HG03280 (cell line): ENCODE results near the gene ALKBH6.
A peak's percentile ranks its signal among the peaks of the same experiment; 100 is the strongest.
"Not testable (repeated sequence)": the region's sequence is repeated elsewhere in the genome, so short reads cannot be mapped to it uniquely, and the experiment has no call there.

ENCODE experiments used
- ATAC-seq: cut with Tn5 transposase; IDR thresholded peaks from one replicate; pipeline ENCODE4 v1.9.1; 2021; ENCODE audit warnings: mild to moderate bottlenecking, moderate library complexity; ENCODE audit not compliant: unreplicated experiment

Gene ALKBH6

DNA sequence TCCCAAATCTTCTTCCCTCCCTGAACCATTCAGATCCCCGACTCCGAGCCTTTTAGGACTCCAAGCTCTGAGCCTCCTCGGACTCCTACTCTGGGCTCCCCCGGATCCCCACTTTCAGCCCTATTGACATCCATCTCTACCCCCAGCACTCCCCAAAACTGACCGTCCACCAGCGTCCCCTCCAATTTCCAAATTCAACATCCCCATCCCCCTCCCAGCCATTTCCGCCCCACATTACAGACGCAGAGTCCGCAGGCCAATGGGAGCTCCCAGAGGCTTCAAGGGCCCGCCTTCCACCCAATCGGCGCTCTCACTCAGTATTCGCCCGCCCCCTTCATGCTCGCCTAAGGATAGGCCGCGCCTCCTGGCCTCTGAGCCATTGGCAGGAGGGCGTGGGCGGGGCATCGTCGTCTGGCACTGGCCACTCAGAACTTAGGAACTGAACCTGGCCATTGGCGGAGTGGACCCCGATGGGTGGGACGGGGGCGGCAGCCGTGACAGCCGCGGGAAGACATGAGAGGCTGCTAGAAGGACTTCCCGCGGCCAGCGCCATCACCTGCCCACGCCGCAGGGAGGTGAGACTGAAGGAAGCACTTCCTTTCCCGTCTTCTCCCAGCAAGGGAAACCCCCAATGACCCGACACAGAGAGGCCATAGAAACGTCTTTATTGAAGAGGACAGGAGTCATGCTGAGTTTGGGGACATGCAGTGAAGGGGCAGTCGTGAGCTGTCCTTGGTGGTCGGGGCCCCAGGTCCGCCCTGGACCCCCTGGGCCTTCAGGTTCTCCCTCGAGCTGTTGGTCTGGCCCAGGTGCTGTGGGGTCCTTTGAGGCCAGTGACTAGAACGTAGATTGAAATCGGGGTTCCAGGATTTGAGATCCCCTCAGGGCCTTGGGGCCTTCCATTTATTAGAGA lies at the start of gene ALKBH6:
TSS of gene ALKBH6 (minus strand) at position 202 of the 913 bp plus-strand sequence. CDS start 816 bp downstream, outside the sequence.
- ATAC-seq: peak; percentile 97

DNA sequence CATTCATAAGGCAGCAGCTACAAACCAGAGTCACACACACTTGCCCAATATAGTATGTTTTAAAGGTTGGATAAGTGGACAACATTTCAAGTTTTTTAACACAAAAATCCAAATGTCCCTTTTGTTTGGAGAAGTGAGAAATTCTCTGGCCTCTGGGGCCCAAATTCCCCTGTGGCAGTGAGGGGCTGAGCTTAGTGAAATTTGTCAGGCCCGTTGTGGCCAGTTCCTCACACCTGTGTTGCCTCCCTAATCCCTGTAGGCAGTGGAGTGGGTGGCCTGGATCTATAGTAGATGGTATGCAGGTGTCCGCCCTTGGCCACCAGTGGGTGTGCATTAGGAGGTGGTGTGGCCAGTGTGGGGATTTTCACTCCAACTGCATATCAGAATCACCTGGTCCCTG lies 47.4 kb upstream of the ALKBH6 start:
- no peak for ATAC-seq

- no peak for ATAC-seq
Observed at GRCh38 chr19:36060430-36060829, 46.4 kb upstream of the ALKBH6 start.

DNA sequence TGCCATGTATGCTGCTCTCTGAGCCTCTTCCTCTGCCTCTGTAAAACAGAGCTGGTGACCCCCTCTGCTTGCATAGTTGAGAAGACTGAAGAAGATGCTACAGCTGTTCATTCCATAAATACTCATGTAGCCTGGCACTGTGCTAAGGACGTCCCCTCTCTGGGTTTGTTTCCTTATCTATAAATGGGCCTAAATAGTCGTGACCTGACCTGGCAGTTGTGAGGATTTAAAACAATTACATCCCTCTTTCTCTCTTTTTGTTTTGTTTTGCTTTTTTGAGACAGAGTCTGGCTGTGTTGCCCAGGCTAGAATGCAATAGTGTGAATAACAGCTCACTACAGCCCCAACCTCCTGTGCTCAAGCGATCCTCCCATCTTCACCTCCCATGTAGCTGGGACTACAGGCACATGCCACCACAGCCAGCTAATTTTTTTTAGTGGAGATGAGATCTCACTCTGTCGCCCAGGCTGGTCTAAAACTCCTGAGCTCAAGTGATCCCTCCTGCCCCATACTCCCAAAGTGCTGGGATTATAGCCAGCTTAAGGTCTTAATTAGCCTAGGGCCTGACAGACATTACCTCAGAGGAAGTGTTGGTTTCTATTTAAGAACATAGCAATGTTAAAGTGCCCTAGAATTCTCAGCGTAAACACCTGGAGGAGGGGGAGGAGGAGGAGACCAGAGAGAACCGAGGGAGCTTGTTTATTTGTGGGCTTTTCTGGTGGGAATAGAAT lies 45.3 kb upstream of the ALKBH6 start:
- no peak for ATAC-seq

DNA sequence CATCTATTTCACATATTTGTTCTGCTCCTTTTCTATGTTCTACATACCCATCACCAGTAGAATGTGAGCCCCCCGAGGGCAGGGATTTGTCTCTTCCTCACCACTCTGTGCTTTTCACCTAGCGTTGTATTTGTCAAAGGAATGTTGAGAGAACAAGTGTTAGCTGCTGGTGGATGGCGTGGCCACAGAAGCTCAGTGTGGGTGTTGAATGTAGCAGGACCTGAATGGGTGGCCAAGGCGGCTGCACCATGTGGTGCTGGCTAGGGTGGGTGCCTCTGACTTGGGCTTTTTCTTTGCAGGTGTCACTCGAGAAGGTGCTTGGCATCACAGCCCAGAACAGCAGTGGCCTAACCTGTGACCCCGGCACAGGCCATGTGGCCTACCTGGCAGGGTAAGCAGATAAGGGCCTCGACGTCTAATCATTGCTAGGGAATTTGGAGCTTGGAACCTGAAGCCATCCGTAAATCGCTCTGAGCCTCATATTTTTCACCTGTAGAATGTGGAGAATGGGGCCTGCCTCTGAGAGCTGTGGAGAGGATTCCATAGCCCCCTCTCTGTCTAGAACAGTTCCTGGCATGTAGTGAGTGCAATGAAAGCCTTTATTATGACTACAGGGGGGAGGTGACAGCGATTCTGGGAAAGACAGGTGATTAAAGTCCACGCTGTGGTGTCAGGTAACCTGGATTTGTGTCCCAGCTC lies 44.6 kb upstream of the ALKBH6 start:
- no peak for ATAC-seq

DNA sequence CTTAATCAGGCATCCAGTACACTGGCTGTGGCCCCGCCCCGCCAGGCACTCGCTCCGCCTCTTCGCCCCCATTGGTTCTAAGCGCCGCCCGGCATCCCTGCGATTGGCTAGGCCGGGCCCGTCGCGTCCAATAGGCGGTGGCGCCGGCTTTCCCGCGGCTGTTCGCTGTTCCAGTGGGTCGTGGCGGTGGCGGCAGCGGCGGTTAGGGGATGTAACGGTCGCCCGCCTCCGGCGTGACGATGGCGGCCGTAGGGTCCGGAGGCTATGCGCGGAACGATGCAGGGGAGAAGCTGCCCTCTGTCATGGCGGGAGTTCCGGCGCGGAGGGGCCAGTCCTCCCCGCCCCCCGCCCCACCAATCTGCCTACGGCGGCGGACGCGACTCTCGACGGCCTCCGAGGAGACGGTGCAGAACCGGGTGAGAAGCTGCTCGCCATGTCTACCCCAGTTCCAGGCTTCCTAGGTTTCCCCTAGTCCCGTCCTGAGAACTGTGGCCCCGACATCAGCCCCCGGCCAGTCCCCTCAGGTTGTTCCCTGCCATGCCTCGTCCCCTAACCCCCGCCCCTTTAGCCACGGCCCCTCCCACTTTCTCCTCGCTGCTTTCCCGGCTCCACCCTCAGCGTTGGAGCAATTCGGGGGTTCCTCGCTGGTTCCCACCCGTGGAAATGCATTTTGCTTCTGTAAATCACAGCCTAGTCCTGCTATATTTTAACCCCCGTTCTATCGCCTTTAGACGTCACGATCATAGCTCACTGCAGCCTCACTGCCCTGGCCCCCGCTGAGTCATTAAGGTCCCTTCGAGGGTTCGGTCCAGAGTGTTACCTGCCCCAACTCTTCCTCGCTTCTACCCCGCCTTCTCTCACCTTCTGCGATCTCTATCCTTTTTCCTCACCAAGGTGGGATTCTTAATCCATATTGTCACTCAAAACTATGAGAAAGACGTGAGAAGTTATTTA lies 41.0 kb upstream of the ALKBH6 start, which contains the start of gene WDR62:
TSS of gene WDR62 (plus strand) at position 165 of the 954 bp plus-strand sequence. CDS start at position 240, 75 bp downstream.
- ATAC-seq: peak; percentile 77

DNA sequence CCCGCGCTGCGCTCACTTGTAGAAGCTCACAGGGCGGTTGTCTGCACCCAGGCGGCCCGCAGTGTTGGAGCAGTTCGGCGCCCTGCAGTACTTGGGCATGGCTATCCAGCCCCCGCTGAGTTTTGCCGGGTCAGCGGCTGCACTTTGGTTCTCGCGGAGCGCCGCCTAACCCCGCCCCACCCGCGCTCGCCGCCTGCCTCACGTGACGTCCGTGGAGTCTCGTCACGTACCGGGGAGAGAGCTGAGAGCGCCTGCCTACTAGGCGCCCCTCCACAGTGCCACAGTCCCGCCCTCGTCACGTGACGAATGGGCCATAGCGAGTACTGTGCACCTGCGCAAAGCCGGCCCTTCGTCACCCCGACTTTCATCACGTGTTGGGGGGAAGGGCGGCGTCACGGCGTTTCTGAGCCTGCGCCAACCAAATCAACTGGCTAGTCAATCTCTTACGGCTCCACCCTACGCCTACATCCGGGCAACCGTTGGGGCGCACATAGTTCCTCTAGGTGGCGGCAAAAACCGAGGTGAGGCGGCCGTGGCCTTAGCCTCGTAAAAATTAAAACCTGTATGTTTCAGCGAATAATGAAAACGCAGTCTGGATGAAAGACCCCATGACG lies 40.2 kb upstream of the ALKBH6 start, which contains the start of gene THAP8:
TSS of gene THAP8 (minus strand) at position 167 of the 614 bp plus-strand sequence. CDS start at position 99, 68 bp downstream.
- peak; percentile 79 for ATAC-seq

DNA sequence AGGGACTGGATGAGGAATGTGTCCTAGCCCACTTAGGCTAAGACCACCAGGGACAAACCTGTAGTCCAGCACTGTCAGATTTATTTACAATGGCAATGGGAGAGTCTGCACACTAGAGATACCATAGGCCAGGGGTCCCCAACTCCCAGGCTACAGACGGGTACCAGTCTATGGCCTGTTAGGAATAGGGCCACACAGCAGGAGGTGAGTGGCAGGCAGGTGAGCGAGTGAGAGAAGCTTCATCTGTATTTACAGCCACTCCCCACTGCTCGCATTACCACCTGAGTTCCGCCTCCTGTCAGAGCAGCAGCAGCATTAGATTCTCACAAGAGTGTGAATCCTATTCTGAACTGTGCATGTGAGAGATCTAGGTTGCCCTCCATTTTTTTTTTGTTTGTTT lies 37.6 kb upstream of the ALKBH6 start:
- no peak for ATAC-seq

DNA sequence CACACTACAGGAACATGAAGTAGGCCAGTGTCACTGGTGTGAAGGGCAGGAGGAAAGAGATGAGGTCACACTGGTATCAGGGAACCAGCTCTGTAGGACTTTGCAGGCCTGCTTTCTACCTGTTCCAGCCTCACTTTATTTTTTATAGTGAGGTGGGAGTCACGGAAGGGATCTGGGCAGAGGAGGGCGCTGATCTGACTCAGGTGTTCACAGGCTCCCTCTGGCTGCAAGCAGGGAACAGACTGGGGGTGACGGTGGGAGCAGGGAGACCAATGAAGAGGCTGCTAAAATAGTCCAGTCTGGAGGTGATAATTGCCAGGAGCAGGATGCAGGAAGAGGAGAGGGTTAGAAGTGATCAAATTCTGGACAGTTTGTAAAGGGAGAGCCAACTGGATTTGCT lies 37.2 kb upstream of the ALKBH6 start:
- ATAC-seq: no peak

DNA sequence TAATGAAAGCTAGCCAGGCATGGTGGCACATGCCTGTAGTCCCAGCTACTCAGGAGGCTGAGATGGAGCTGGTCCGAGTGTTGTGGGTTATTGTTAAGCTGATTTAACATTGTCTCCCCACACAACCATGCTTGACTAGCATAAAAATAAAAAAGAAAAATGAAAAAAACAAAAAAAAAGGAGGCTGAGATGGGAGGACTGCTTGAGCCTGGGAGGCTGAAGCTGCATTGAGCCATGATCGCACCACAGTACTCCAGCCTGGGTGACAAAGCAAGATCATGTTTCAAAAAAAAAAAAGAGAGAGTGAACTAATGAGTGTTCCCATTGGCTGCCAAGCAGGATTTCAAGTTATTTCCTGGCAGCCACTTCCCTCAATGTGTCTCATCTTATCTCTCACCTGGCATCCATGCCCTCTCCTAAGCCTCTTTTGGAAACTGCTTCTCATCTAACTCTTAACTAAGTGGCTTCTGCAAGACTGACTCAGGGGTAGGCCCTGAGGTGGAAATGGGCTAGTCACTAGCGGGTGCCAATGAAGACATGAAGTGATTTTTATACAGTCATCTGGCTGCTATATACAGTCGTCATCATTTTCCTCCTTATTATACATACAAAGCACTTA lies 35.2 kb upstream of the ALKBH6 start:
- no peak for ATAC-seq

GRCh38 chr19:36047835-36048234 lies 33.8 kb upstream of the ALKBH6 start:
- no peak for ATAC-seq

GRCh38 chr19:36046443-36047050 lies 32.5 kb upstream of the ALKBH6 start:
- no peak for ATAC-seq

- no peak for ATAC-seq
Observed at GRCh38 chr19:36043952-36044351, 29.9 kb upstream of the ALKBH6 start.

DNA sequence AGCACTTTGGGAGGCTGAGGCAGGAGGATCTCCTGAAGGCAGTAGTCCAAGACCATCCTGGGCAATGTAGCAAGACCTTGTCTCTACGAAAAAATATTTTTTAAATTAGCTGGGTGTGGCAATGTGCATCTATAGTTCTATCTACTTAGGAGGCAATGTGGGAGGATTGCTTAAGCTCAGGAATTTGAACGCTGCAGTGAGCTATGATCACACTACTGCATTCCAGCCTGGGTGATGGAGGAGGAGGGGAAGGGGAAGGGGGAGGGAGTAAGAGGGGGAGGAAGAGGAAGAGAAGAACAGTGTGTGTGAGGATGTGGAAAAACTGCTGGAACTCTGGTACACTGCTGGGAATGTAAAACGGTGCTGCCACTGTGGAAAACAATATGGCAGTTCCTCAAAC lies 27.8 kb upstream of the ALKBH6 start:
- no peak for ATAC-seq

DNA sequence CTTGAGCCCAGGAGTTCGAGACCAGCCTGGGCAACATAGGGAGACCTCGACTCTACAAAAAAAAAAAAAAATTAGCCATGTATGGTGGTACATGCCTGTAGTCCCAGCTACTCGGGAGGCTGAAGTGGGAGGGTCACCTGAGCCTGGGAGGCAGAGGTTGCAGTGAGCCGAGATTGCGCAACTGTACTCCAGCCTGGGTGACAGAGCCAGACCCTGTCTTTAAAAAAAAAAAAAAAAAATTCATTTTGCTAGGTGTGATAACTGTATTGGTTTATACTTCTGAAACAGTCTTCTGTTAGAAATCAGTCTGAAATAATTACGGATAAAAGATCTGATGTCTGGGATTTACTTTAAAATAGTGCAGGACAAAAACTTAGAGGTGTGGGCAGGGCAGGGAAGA lies 27.1 kb upstream of the ALKBH6 start:
- not testable (repeated sequence) for ATAC-seq

DNA sequence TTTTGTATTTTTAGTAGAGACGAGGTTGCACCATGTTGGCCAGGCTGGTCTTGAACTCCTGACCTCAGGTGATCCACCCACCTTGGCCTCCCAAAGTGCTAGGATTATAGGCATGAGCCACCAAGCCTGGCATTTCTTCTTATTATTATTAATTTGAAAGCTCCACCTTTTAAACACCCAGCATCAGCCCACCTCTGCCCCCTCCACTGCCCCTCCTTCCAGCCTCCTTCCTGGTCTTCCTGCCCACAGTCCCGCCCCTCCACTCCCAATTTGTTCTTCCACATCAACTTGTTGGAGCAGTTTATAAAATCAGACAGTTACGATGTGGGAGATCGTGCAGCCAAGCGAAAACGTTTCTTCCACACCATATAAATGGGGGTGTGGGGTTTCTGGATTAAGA lies 26.5 kb upstream of the ALKBH6 start:
- no peak for ATAC-seq

- ATAC-seq: no peak
Observed at GRCh38 chr19:36032251-36033104, 18.5 kb upstream of the ALKBH6 start, which contains the start of gene CLIP3. CLIP3 (minus strand) TSS chr19:36032873; CDS start chr19:36032357, 516 bp downstream.

DNA sequence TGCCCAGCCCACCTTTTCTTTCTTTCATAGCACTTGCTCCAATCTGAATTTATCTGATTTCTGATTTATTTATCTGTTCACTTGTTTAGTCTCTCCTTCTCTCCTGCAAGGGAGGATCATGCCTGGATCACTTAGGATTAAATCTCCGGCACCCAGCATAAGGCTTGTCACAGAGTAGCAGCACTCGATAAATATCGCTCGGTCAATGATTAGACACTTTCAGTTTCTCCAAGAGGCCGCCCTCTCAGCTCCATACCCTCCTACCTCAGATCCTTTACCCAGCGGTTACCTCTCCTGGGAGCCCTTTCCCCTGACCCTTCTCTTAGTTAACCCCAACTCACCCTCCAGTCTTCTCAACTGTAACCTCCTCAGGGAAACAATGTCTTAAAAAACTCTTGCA lies 17.3 kb upstream of the ALKBH6 start:
- ATAC-seq: no peak
